Measurements from ENCODE around the gene RFPL4AL1. TPM values are rescaled to one million over a fixed set of nuclear protein-coding genes. Genes with fewer than 3 reads are reported as not detected.

Gene RFPL4AL1
- polyA plus RNA-seq, 4 donors, result 0.17 to 0.20 TPM; not detected in 2

GRCh38 chr19:55820037-55820436 lies 51.1 kb downstream of the RFPL4AL1 start:
- DNase-seq (ENCODE audit: low read depth in 4 of 4, low spot score in 3 of 4), result no peak

Other genes with a start within 250 kb of the RFPL4AL1 start
- under 1 TPM; 0.36 to 0.96 (median 0.80) TPM for gene SBK2, start 232.0 kb upstream of the RFPL4AL1 start, polyA plus RNA-seq (ENCODE audit: insufficient read length in 4 of 4)
- gene SBK3, start 223.6 kb upstream of the RFPL4AL1 start, polyA plus RNA-seq (ENCODE audit: insufficient read length in 4 of 4), result under 1 TPM in 1 of 4 donors, not detected in 3; 0.15 TPM
- gene ZNF579, start 188.3 kb upstream of the RFPL4AL1 start, polyA plus RNA-seq (ENCODE audit: insufficient read length in 4 of 4), result 10 to 100 TPM; 12.8 to 22.2 (median 14.1) TPM
- 10 to 100 TPM; 19.0 to 24.4 (median 19.7) TPM for gene FIZ1, start 169.6 kb upstream of the RFPL4AL1 start, polyA plus RNA-seq (ENCODE audit: insufficient read length in 4 of 4)
- gene ZNF524, start 168.8 kb upstream of the RFPL4AL1 start, polyA plus RNA-seq (ENCODE audit: insufficient read length in 4 of 4), result 10 to 100 TPM in 1 of 4 donors, 1 to 10 TPM in 3; 4.6 to 13.3 (median 6.7) TPM
- gene ZNF865, start 163.5 kb upstream of the RFPL4AL1 start, polyA plus RNA-seq (ENCODE audit: insufficient read length in 4 of 4), result 10 to 100 TPM in 1 of 4 donors, 1 to 10 TPM in 3; 6.8 to 13.0 (median 7.9) TPM
- gene ZNF784, start 144.6 kb upstream of the RFPL4AL1 start, polyA plus RNA-seq (ENCODE audit: insufficient read length in 4 of 4), result 10 to 100 TPM in 2 of 4 donors, 1 to 10 TPM in 2; 5.3 to 14.2 (median 9.9) TPM
- gene ZNF580, start 128.1 kb upstream of the RFPL4AL1 start, polyA plus RNA-seq (ENCODE audit: insufficient read length in 4 of 4), result 10 to 100 TPM; 36.3 to 63.9 (median 38.9) TPM
- 10 to 100 TPM; 19.1 to 32.4 (median 23.7) TPM for gene ZNF581, start 125.5 kb upstream of the RFPL4AL1 start, polyA plus RNA-seq (ENCODE audit: insufficient read length in 4 of 4)
- 10 to 100 TPM; 14.5 to 29.6 (median 19.3) TPM for gene CCDC106, start 120.9 kb upstream of the RFPL4AL1 start, polyA plus RNA-seq (ENCODE audit: insufficient read length in 4 of 4)
- gene U2AF2, start 114.1 kb upstream of the RFPL4AL1 start, polyA plus RNA-seq (ENCODE audit: insufficient read length in 4 of 4), result 100 to 1,000 TPM; 146 to 227 (median 159) TPM
- gene EPN1, start 93.9 kb upstream of the RFPL4AL1 start, polyA plus RNA-seq (ENCODE audit: insufficient read length in 4 of 4), result 100 to 1,000 TPM in 2 of 4 donors, 10 to 100 TPM in 2; 66.6 to 152 (median 94.9) TPM
- gene NLRP9, start 30.7 kb upstream of the RFPL4AL1 start, polyA plus RNA-seq (ENCODE audit: insufficient read length in 4 of 4), result under 1 TPM in 2 of 4 donors, not detected in 2; 0.04 to 0.10 TPM
- not detected for gene RFPL4A, start 10.0 kb upstream of the RFPL4AL1 start, polyA plus RNA-seq (ENCODE audit: insufficient read length in 4 of 4)
- under 1 TPM in 3 of 4 donors, not detected in 1; 0.11 to 0.19 (median 0.15) TPM for gene NLRP11, start 62.9 kb downstream of the RFPL4AL1 start, polyA plus RNA-seq (ENCODE audit: insufficient read length in 4 of 4)
- gene NLRP4, start 67.4 kb downstream of the RFPL4AL1 start, polyA plus RNA-seq (ENCODE audit: insufficient read length in 4 of 4), result not detected
- not detected for gene NLRP13, start 163.2 kb downstream of the RFPL4AL1 start, polyA plus RNA-seq (ENCODE audit: insufficient read length in 4 of 4)
- not detected for gene NLRP8, start 178.7 kb downstream of the RFPL4AL1 start, polyA plus RNA-seq (ENCODE audit: insufficient read length in 4 of 4)
- not detected for gene NLRP5, start 217.7 kb downstream of the RFPL4AL1 start, polyA plus RNA-seq (ENCODE audit: insufficient read length in 4 of 4)